HepG2 (cell line): ENCODE data around the gene RGL3. TPM values are rescaled to one million over a fixed set of nuclear protein-coding genes. Genes with fewer than 3 reads are reported as not detected.
A peak's percentile ranks its signal among the peaks of the same experiment; 100 is the strongest.

Experiments
- BCL6 ChIP-seq: IDR thresholded peaks from 2 replicates; pipeline ENCODE4 v1.6.1; 2016; ENCODE audit warnings: missing genetic modification reagents, missing compliant biosample characterization
- ELF4 ChIP-seq: sonication (generic); formaldehyde crosslinking; IDR thresholded peaks from 2 replicates; pipeline ENCODE4 v1.5.0; 2020; ENCODE audit warnings: missing genetic modification reagents, mild to moderate bottlenecking, moderate library complexity, borderline replicate concordance
- FOXA1 ChIP-seq, 2 experiments: fragments of 450-650 bp in 1 of 2; sonication (generic) in 1 of 2; formaldehyde crosslinking in 1 of 2; IDR thresholded peaks; 2 replicates each; pipeline versions ENCODE4 v1.4.0 to v1.6.1; 2016 to 2020; ENCODE audit warnings: missing genetic modification reagents in 1 of 2
- GFI1 ChIP-seq: sonication (generic); formaldehyde crosslinking; IDR thresholded peaks from 2 replicates; pipeline ENCODE4 v1.5.0; 2020; ENCODE audit warnings: missing genetic modification reagents, mild to moderate bottlenecking, borderline replicate concordance
- KMT2A ChIP-seq: sonication (generic); formaldehyde crosslinking; IDR thresholded peaks from 2 replicates; pipeline ENCODE4 v1.4.0; 2020; ENCODE audit warnings: missing genetic modification reagents
- NCOR1 ChIP-seq: fragments of 200-600 bp; sonication (generic); IDR thresholded peaks from 2 replicates; pipeline ENCODE4 v1.7.0; 2017; ENCODE audit warnings: antibody characterized with exemption, low read length, borderline replicate concordance
- RFX5 ChIP-seq: IDR thresholded peaks from 2 replicates; pipeline ENCODE4 v1.6.1; 2011; ENCODE audit warnings: low read depth, low read length, improper control_type of control experiment
- SYNCRIP ChIP-seq: fragments of 200-400 bp; formaldehyde crosslinking; IDR thresholded peaks from 2 replicates; pipeline ENCODE4 v1.6.1; 2018; ENCODE audit warnings: mild to moderate bottlenecking, low read depth, low read length; ENCODE audit not compliant: insufficient read depth
- TEAD3 ChIP-seq: optimal IDR thresholded peaks from 2 replicates; pipeline ENCODE3; 2016; ENCODE audit warnings: borderline replicate concordance
- TP53 ChIP-seq: sonication (generic); formaldehyde crosslinking; conservative IDR thresholded peaks from 2 replicates; pipeline ENCODE4 v1.4.0; 2020; ENCODE audit warnings: missing genetic modification reagents
- TSC22D2 ChIP-seq: sonication (generic); formaldehyde crosslinking; IDR thresholded peaks from 2 replicates; pipeline ENCODE4 v1.5.1; 2020; ENCODE audit warnings: missing genetic modification reagents, mild to moderate bottlenecking, borderline replicate concordance
- YEATS4 ChIP-seq: sonication (generic); formaldehyde crosslinking; IDR thresholded peaks from 2 replicates; pipeline ENCODE4 v1.4.0; 2020; ENCODE audit warnings: missing genetic modification reagents, borderline replicate concordance
- ZNF230 ChIP-seq: sonication (generic); formaldehyde crosslinking; IDR thresholded peaks from 2 replicates; pipeline ENCODE4 v1.4.0; 2020; ENCODE audit warnings: mild to moderate bottlenecking, missing genetic modification reagents
- ZNF256 ChIP-seq: sonication (generic); formaldehyde crosslinking; conservative IDR thresholded peaks from 2 replicates; pipeline ENCODE4 v1.4.0; 2020; ENCODE audit warnings: missing genetic modification reagents
- ZNF296 ChIP-seq: sonication (generic); formaldehyde crosslinking; conservative IDR thresholded peaks from 2 replicates; pipeline ENCODE4 v1.5.0; 2020; ENCODE audit warnings: mild to moderate bottlenecking, missing genetic modification reagents
- ZNF460 ChIP-seq: sonication (generic); formaldehyde crosslinking; IDR thresholded peaks from 2 replicates; pipeline ENCODE4 v1.5.1; 2020; ENCODE audit warnings: missing genetic modification reagents, mild to moderate bottlenecking, borderline replicate concordance
- ZNF619 ChIP-seq: sonication (generic); formaldehyde crosslinking; IDR thresholded peaks from 2 replicates; pipeline ENCODE4 v1.4.0; 2020; ENCODE audit warnings: mild to moderate bottlenecking, missing genetic modification reagents
- polyA plus RNA-seq, 8 experiments: library from polyadenylated mRNA; depleted of rRNA in 3 of 8; stranded (reverse) in 7 of 8; unstranded in 1 of 8; fragments of >200 nt; fragmentation: Illumina TruSeq in 4 of 8; extraction: Trizol in 4 of 8; gene quantifications; 2 replicates each; pipeline versions ENCODE4 v1.2.1 to v1.2.3, GENCODE V29; 2011 to 2016; ENCODE audit warnings: low read depth in 4 of 8, missing spikeins in 1 of 8, mixed read lengths in 1 of 8; ENCODE audit not compliant: insufficient read depth in 1 of 8
- total RNA-seq, 5 experiments: library from RNA; depleted of rRNA; stranded (reverse); fragments of >200 nt; fragmentation: Illumina TruSeq; extraction: Trizol; gene quantifications; 2 replicates each; pipeline ENCODE4 v1.2.3, GENCODE V29; 2016; ENCODE audit warnings: low read depth in 1 of 5
- TF ChIP-seq, protein P1 (sequence below): sonication (generic); formaldehyde crosslinking; IDR thresholded peaks from 2 replicates; pipeline ENCODE4 v1.4.0; 2020; ENCODE audit warnings: mild to moderate bottlenecking, missing genetic modification reagents
- TF ChIP-seq, protein P2 (sequence below): sonication (generic); formaldehyde crosslinking; IDR thresholded peaks from 2 replicates; pipeline ENCODE4 v1.4.0; 2020; ENCODE audit warnings: missing genetic modification reagents, mild to moderate bottlenecking, borderline replicate concordance
- TF ChIP-seq, protein P3 (sequence below): sonication (generic); formaldehyde crosslinking; IDR thresholded peaks from 2 replicates; pipeline ENCODE4 v1.9.0; 2021; ENCODE audit warnings: missing genetic modification reagents, borderline replicate concordance
- TF ChIP-seq, protein P4 (sequence below): sonication (generic); formaldehyde crosslinking; IDR thresholded peaks from 2 replicates; pipeline ENCODE4 v1.4.0; 2020; ENCODE audit warnings: missing genetic modification reagents, borderline replicate concordance
- TF ChIP-seq, protein P5 (sequence below): sonication (generic); formaldehyde crosslinking; IDR thresholded peaks from 2 replicates; pipeline ENCODE4 v1.4.0; 2020; ENCODE audit warnings: low read depth, mild to moderate bottlenecking, missing genetic modification reagents

RGL3 gene
- total and polyA plus RNA-seq, 2 of the 13 experiments (the other 11 are each of a cell fraction or from before 2014, with no cell fraction given): 4.2 to 7.6 TPM

DNA sequence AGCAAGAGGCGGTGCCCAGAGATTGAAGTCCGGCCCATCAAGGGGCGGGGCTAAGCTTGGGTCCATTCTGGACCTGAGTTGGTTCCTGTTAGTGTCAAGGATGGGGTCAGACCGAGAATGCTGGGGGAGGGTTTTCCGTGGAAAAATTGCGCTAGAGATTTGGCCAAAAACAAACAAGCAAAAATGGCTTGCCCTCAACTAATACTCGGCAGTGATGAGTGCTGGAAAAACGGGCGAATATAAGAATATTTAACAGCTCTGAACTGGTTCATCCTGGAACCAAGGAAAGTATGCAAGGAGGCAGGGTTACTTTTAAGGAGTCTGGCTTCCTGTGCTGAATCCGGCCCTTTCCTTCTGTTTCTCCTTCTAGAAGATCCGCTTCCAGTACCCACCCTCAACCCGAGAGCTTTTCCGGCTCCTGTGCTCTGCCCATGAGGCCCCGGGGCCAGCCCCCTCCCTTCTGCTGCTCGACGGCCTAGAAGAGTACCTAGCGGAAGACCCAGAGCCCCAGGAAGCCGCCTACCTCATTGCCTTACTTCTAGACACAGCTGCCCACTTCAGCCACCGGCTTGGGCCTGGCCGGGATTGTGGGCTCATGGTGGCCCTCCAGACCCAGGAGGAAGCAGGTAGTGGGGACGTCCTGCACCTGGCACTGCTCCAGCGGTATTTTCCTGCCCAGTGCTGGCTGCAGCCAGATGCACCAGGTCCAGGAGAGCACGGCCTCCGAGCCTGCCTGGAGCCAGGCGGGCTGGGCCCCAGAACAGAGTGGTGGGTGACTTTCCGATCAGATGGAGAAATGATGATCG is 43.8 kb downstream of the RGL3 start (continued):
- TF ChIP-seq TP53 (CRISPR knock-in tag) (no peak), GFI1 (CRISPR knock-in tag) (peak; percentile 7; the same call in 1 of the 2 replicates), SYNCRIP (no peak), KMT2A (CRISPR knock-in tag) (no peak), RFX5 (no peak), YEATS4 (CRISPR knock-in tag) (peak; percentile 37; the same call in 1 of the 2 replicates), ZNF619 (0 out of 2 replicates have a peak, but pooled peaks have one; percentile 69), NCOR1 (no peak), BCL6 (CRISPR knock-in tag) (no peak), ELF4 (CRISPR knock-in tag) (peak; percentile 66; the same call in 1 of the 2 replicates), ZNF256 (CRISPR knock-in tag) (0 out of 2 replicates have a peak, but pooled peaks have one; percentile 36), ZNF296 (CRISPR knock-in tag) (no peak; the same call in 1 of the 2 replicates), TSC22D2 (CRISPR knock-in tag) (no peak), FOXA1 (IDR thresholded peaks at IDR 0.05) (no peak), FOXA1 (CRISPR knock-in tag; IDR thresholded peaks at IDR 0.05) (peak; percentile 32; the same call in 1 of the 2 replicates), ZNF460 (CRISPR knock-in tag) (no peak), ZNF230 (peak; percentile 53; the same call in 1 of the 2 replicates), TEAD3 (CRISPR knock-in tag) (peak; percentile 19)
- TF ChIP-seq, protein P1, sequence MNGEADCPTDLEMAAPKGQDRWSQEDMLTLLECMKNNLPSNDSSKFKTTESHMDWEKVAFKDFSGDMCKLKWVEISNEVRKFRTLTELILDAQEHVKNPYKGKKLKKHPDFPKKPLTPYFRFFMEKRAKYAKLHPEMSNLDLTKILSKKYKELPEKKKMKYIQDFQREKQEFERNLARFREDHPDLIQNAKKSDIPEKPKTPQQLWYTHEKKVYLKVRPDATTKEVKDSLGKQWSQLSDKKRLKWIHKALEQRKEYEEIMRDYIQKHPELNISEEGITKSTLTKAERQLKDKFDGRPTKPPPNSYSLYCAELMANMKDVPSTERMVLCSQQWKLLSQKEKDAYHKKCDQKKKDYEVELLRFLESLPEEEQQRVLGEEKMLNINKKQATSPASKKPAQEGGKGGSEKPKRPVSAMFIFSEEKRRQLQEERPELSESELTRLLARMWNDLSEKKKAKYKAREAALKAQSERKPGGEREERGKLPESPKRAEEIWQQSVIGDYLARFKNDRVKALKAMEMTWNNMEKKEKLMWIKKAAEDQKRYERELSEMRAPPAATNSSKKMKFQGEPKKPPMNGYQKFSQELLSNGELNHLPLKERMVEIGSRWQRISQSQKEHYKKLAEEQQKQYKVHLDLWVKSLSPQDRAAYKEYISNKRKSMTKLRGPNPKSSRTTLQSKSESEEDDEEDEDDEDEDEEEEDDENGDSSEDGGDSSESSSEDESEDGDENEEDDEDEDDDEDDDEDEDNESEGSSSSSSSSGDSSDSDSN: peak; percentile 70
- TF ChIP-seq, protein P2, sequence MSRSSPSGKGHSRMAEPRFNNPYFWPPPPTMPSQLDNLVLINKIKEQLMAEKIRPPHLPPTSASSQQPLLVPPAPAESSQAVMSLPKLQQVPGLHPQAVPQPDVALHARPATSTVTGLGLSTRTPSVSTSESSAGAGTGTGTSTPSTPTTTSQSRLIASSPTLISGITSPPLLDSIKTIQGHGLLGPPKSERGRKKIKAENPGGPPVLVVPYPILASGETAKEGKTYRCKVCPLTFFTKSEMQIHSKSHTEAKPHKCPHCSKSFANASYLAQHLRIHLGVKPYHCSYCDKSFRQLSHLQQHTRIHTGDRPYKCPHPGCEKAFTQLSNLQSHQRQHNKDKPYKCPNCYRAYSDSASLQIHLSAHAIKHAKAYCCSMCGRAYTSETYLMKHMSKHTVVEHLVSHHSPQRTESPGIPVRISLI (CRISPR knock-in tag): 0 out of 2 replicates have a peak, but pooled peaks have one; percentile 46
- TF ChIP-seq, protein P3, sequence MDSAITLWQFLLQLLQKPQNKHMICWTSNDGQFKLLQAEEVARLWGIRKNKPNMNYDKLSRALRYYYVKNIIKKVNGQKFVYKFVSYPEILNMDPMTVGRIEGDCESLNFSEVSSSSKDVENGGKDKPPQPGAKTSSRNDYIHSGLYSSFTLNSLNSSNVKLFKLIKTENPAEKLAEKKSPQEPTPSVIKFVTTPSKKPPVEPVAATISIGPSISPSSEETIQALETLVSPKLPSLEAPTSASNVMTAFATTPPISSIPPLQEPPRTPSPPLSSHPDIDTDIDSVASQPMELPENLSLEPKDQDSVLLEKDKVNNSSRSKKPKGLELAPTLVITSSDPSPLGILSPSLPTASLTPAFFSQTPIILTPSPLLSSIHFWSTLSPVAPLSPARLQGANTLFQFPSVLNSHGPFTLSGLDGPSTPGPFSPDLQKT (CRISPR knock-in tag): no peak
- TF ChIP-seq, protein P4, sequence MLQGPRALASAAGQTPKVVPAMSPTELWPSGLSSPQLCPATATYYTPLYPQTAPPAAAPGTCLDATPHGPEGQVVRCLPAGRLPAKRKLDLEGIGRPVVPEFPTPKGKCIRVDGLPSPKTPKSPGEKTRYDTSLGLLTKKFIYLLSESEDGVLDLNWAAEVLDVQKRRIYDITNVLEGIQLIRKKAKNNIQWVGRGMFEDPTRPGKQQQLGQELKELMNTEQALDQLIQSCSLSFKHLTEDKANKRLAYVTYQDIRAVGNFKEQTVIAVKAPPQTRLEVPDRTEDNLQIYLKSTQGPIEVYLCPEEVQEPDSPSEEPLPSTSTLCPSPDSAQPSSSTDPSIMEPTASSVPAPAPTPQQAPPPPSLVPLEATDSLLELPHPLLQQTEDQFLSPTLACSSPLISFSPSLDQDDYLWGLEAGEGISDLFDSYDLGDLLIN (CRISPR knock-in tag): no peak
- TF ChIP-seq, protein P5, sequence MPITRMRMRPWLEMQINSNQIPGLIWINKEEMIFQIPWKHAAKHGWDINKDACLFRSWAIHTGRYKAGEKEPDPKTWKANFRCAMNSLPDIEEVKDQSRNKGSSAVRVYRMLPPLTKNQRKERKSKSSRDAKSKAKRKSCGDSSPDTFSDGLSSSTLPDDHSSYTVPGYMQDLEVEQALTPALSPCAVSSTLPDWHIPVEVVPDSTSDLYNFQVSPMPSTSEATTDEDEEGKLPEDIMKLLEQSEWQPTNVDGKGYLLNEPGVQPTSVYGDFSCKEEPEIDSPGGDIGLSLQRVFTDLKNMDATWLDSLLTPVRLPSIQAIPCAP (CRISPR knock-in tag): no peak
